NCI-H146 treated with DMSO at 0.1 percent for 48 hours (cell line): ENCODE results near the gene GJD2.
A peak's percentile ranks its signal among the peaks of the same experiment; 100 is the strongest.

ENCODE experiments used
- DNase-seq: peaks from one replicate; lab custom pipeline; 2025; ENCODE audit not compliant: unreplicated experiment; lab: John Stamatoyannopoulos, UW

Gene GJD2

DNA sequence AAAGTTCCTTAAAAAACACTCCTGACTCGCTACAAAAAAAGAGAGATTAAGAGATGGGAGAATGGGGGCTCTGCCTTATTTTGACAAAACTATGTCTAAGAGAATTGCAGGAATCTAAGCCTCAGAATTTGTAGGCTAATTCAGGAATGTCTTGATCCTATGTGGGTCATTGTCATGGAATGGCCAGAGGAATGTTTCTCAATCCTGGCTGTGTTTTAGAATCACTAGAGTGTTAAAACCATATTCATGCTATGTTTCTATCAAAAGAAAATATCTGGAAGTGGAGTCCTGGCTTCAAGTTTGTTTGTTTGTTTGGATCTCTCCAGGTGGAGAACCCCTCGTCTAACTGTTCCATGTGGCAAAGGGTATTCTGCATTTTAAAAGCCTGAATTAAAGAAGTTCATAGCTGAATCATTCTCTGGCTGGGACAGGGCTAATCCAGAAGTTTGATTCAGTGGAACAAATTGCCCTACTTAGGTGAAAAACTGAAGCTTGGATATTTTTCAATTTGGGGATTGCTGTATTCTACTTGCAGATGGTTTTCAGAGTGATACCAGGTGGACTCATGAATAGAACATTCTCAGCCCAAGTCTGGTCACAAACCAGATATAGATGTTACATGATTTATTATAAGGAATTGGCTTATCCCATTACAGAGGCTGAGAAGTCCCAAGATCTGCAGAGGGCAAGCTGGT lies 28.2 kb downstream of the GJD2 start:
- DNase-seq = no peak

DNA sequence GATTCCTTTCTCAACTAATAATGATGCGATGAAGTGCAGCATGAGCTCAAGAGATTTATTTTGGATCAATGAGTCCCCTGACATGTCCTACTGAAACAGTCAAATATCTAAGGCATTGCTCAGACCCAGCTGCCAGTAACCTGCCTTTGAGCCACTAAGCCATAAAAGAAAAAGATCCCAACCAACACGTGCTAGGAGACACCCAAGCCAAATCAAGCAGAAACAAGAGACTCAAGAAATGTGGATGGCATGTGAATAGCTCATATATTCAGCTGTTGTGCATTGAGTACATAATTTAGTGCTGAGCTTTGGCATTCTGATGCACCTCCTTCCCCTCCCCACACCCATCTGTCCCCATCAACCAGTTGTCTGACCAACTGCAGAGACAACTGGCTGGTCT lies 29.2 kb downstream of the GJD2 start:
- no peak for DNase-seq

GRCh38 chr15:34724481-34724880 lies 30.3 kb downstream of the GJD2 start:
- DNase-seq = no peak

DNA sequence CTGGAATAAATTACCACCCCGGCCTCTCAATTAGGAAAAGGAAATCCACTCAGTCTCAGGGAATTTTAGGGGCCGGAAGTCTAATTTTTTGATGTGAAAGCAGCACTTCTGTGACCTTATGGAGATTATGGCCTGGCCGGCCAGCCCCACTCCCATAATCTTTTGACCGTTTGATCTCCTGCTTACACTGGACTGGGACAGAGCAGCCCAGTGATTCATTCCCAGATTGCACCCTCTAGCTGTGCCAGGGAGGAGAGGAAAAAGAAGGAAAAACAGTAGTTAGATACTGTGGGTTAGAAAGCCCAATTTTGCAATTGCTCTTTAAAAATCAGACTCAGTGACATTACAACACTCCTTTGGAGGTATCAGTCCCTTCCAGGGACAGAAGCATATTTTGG lies 32.4 kb downstream of the GJD2 start:
- DNase-seq = no peak

DNA sequence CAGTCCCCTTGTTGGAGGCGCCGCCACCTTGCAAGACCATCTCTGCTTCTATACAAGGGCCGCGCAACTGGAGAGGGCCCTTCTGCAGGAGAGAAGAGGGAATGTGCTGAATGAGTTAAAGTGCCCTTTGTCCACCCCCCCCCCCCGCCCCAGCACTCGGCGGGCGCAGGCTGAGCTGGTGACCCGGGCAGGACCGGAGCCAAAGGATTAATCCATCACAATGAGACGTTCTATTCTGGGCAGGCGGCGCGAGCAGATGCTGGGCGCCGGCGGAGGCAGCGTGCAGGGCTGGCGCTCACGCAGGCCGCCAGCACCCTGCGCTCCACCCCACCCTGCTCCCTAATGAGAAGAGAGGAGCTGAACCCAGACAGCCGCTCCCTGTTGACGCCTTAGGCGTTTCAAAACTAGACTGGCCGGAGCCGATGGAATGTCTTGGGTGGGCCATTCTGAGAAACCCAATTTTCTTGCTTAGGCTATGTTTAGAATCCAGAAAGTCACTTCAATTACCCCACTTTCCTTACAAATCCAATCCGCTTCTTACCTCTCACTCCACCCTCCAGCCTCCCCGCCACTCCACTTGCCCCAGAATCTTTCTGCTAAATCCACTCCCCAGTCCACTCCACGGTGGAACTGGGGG lies 32.9 kb downstream of the GJD2 start:
- DNase-seq = no peak

DNA sequence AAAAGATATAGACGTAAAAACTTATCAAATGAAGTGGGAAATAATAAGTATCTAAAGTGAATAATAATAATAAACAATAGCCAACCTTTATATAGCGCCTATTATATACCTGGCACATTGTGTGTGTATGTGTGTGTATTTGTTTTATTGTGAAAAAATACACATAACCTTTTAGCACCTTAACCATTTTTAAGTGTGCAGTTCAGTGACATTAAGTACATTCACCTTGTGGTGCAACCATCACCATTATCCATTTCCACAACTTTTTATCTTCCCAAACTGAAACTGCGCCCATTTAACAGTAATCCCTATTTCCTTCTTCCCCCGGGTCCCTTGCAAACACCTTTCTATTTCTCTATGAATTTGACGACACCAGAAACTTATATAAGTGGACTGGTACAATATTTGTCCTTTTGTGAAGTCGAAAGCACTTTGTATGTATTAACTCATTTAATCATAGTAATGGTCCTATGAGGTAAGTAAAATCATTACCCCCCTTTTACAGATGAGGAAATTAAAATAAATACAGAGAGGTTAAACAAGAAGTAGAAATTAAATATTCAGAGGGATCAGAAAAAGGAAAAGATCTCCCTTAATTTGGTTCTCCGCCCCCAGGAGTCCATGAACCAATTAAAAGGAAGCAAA lies 33.5 kb downstream of the GJD2 start:
- no peak for DNase-seq

- no peak for DNase-seq
Observed at GRCh38 chr15:34719695-34720094, 35.1 kb downstream of the GJD2 start.

- DNase-seq = no peak
Observed at GRCh38 chr15:34718681-34719665, 35.8 kb downstream of the GJD2 start.

DNA sequence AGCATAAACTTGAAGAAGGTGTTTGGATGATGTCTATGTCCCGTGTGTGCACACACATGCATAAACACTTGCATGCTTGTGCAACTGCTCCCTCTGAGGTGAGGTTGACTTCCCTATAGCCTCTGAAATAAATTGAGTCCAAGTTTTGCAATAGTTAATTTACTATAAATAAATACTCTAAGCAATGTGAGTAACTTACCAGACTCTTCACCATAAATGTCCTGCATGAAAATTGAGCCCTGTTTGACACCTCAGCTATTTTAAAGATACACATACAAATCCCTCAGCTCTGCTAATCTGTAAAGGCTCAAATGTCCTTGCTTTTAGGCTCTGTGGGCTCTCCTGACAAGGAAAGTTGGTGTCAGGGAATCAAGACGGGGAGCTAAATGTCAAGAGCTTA lies 37.1 kb downstream of the GJD2 start:
- no peak for DNase-seq

GRCh38 chr15:34716111-34716510 lies 38.7 kb downstream of the GJD2 start:
- DNase-seq = no peak

GRCh38 chr15:34714476-34715121 lies 40.2 kb downstream of the GJD2 start:
- DNase-seq = no peak

DNA sequence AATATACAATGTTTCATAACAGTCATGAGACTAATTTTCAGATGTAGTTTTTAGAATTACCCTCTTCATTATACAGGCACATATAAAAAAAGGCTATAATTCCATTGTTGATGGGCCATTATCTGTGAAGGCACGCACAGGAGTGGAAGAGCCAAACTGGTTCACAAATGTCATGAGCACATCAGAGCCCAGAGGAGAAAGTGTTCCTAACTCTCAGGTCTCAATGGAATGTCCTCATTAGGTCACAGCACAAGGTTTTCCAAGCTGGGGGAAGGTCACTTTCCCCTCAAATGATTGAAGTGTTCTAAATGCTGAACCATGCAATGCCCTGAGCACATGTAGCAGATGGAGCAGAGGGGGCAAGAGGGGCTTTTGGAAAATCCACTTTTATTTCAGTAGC lies 41.2 kb downstream of the GJD2 start:
- no peak for DNase-seq

GRCh38 chr15:34709866-34710265 lies 44.9 kb downstream of the GJD2 start:
- DNase-seq = no peak

GRCh38 chr15:34708422-34708821 lies 46.4 kb downstream of the GJD2 start:
- peak; percentile 29 for DNase-seq

DNA sequence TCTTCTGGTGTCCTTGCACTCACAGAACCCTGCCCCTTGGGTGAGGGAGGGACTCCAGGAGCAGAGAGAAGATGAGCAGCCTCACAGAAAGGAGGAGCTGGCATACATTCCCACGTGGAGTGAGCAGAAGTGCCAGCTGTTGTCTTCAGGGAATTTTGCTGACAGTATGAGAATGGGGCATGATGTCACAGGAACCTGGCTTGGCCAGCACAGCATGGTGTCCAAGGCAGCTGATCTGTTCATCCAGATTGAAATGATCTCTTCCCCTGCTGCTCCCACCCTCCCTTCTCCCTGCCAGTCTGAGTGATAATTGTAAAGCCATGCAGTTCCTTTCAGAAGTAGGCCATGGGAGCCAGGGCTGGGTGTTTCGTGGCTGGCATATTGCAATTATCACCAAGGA lies 53.3 kb downstream of the GJD2 start:
- DNase-seq = no peak
